SK-N-SH treated with all-trans-retinoic acid at 6 μM for 48 hours (cell line): Measurements from ENCODE around the gene PDAP1.

Experiments
- ATAC-seq: fragments of 200-7000 bp; cut with Tn5 transposase; 3 replicates; pipeline ENCODE4 v1.9.1; 2020; ENCODE audit warnings: mild to moderate bottlenecking, moderate library complexity
- ARNTL ChIP-seq: fragments of 450-650 bp; formaldehyde crosslinking; IDR thresholded peaks from 2 replicates; pipeline ENCODE4 v1.5.0; 2020; ENCODE audit warnings: low read depth, mild to moderate bottlenecking, moderate library complexity, borderline replicate concordance
- BACH2 ChIP-seq: fragments of 250-450 bp; sonication (Bioruptor Pico); IDR thresholded peaks from 2 replicates; pipeline ENCODE4 v1.9.0; 2021; ENCODE audit warnings: mild to moderate bottlenecking, borderline replicate concordance
- CREB5 ChIP-seq: fragments of 250-450 bp; sonication (Bioruptor Pico); IDR thresholded peaks from 2 replicates; pipeline ENCODE4 v1.5.1; 2020; ENCODE audit warnings: low read depth, mild to moderate bottlenecking, moderate library complexity
- CSDC2 ChIP-seq: fragments of 250-450 bp; sonication (Bioruptor Pico); IDR thresholded peaks from 2 replicates; pipeline ENCODE4 v1.5.0; 2020; ENCODE audit warnings: mild to moderate bottlenecking, moderate library complexity
- CSRNP3 ChIP-seq: fragments of 250-450 bp; sonication (Bioruptor Pico); IDR thresholded peaks from 2 replicates; pipeline ENCODE4 v1.5.1; 2021; ENCODE audit warnings: mild to moderate bottlenecking, moderate library complexity
- GLIS3 ChIP-seq: fragments of 250-450 bp; sonication (Bioruptor Pico); IDR thresholded peaks from 2 replicates; pipeline ENCODE4 v1.5.0; 2020; ENCODE audit warnings: mild to moderate bottlenecking, moderate library complexity
- ISL1 ChIP-seq: fragments of 250-450 bp; sonication (Bioruptor Pico); IDR thresholded peaks from 2 replicates; pipeline ENCODE4 v2.1.2; 2022; ENCODE audit warnings: mild to moderate bottlenecking, moderate library complexity
- OSR1 ChIP-seq: fragments of 250-450 bp; sonication (Bioruptor Pico); IDR thresholded peaks from 2 replicates; pipeline ENCODE4 v1.8.0; 2022; ENCODE audit warnings: moderate library complexity, mild to moderate bottlenecking, inconsistent platforms
- PATZ1 ChIP-seq: fragments of 250-450 bp; sonication (Bioruptor Pico); IDR thresholded peaks from 2 replicates; pipeline ENCODE4 v1.8.0; 2020; ENCODE audit warnings: mild to moderate bottlenecking, moderate library complexity, borderline replicate concordance
- POU6F1 ChIP-seq: fragments of 250-450 bp; sonication (Bioruptor Pico); IDR thresholded peaks from 2 replicates; pipeline ENCODE4 v1.8.0; 2021; ENCODE audit warnings: low read depth, mild to moderate bottlenecking, moderate library complexity, borderline replicate concordance
- PPARA ChIP-seq: fragments of 250-450 bp; sonication (Bioruptor Pico); IDR thresholded peaks from 2 replicates; pipeline ENCODE4 v1.5.0; 2020; ENCODE audit warnings: mild to moderate bottlenecking, borderline replicate concordance
- RARB ChIP-seq: fragments of 250-450 bp; sonication (Bioruptor Pico); IDR thresholded peaks from 2 replicates; pipeline ENCODE4 v1.8.0; 2021; ENCODE audit warnings: mild to moderate bottlenecking, moderate library complexity
- SNAI2 ChIP-seq: fragments of 250-450 bp; sonication (Bioruptor Pico); IDR thresholded peaks from 2 replicates; pipeline ENCODE4 v1.5.0; 2020; ENCODE audit warnings: mild to moderate bottlenecking, moderate library complexity
- TCF4 ChIP-seq: fragments of 250-450 bp; sonication (Bioruptor Pico); IDR thresholded peaks from 2 replicates; pipeline ENCODE4 v1.8.0; 2021; ENCODE audit warnings: mild to moderate bottlenecking, moderate library complexity, borderline replicate concordance
- TOX ChIP-seq: fragments of 250-450 bp; sonication (Bioruptor Pico); IDR thresholded peaks from 2 replicates; pipeline ENCODE4 v1.8.0; 2021; ENCODE audit warnings: mild to moderate bottlenecking, moderate library complexity, borderline replicate concordance
- TSHZ2 ChIP-seq: fragments of 250-450 bp; sonication (Bioruptor Pico); IDR thresholded peaks from 2 replicates; pipeline ENCODE4 v1.5.0; 2020; ENCODE audit warnings: mild to moderate bottlenecking, moderate library complexity
- ZC3H10 ChIP-seq: fragments of 250-450 bp; sonication (Bioruptor Pico); IDR thresholded peaks from 2 replicates; pipeline ENCODE4 v1.5.1; 2021; ENCODE audit warnings: mild to moderate bottlenecking, moderate library complexity
- ZFP3 ChIP-seq: fragments of 250-450 bp; sonication (Bioruptor Pico); IDR thresholded peaks from 2 replicates; pipeline ENCODE4 v1.5.0; 2020; ENCODE audit warnings: mild to moderate bottlenecking, moderate library complexity
- ZFP30 ChIP-seq: fragments of 450-650 bp; formaldehyde crosslinking; IDR thresholded peaks from 2 replicates; pipeline ENCODE4 v1.5.0; 2022; ENCODE audit warnings: mild to moderate bottlenecking, moderate library complexity
- ZNF565 ChIP-seq: fragments of 450-650 bp; formaldehyde crosslinking; conservative IDR thresholded peaks from 2 replicates; pipeline ENCODE4 v1.5.0; 2020; ENCODE audit warnings: low read depth, mild to moderate bottlenecking, moderate library complexity
- ZNF8 ChIP-seq: fragments of 450-650 bp; formaldehyde crosslinking; IDR thresholded peaks from 2 replicates; pipeline ENCODE4 v1.5.0; 2020; ENCODE audit warnings: mild to moderate bottlenecking, moderate library complexity

Gene PDAP1

GRCh38 chr7:99404235-99404976, 4.0 kb downstream of the PDAP1 start:
- no peak for ATAC-seq

GRCh38 chr7:99403764-99404163, 4.6 kb downstream of the PDAP1 start:
- no peak for ATAC-seq
- TF ChIP-seq GLIS3 (CRISPR knock-in tag) (no peak), ARNTL (CRISPR knock-in tag) (no peak), ZNF8 (no peak), TOX (CRISPR knock-in tag) (no peak), RARB (no peak), PATZ1 (no peak), PPARA (CRISPR knock-in tag) (no peak), CREB5 (CRISPR knock-in tag) (no peak), ZNF565 (CRISPR knock-in tag) (no peak), BACH2 (CRISPR knock-in tag) (no peak)

More at GRCh38 chr7:99404235-99404976, 4.0 kb downstream of the PDAP1 start:
- no peak for TF ChIP-seq ZFP3
- TF ChIP-seq PPARA (CRISPR knock-in tag) = no peak
- no peak for TF ChIP-seq ISL1
- TF ChIP-seq ZFP30 (CRISPR knock-in tag) = no peak
- TF ChIP-seq ZNF8 = no peak
- no peak for TF ChIP-seq SNAI2 (CRISPR knock-in tag)
- no peak for TF ChIP-seq POU6F1 (CRISPR knock-in tag)
- TF ChIP-seq ZC3H10 (CRISPR knock-in tag) = no peak
- TF ChIP-seq TCF4 (CRISPR knock-in tag) = no peak
- no peak for TF ChIP-seq BACH2 (CRISPR knock-in tag)
- no peak for TF ChIP-seq CSRNP3 (CRISPR knock-in tag)
- TF ChIP-seq PATZ1 = no peak
- TF ChIP-seq OSR1 (CRISPR knock-in tag) = no peak
- TF ChIP-seq RARB = no peak
- TF ChIP-seq TSHZ2 (CRISPR knock-in tag) = no peak
- TF ChIP-seq CSDC2 (CRISPR knock-in tag) = no peak
